Stimulated activated memory B cell treated with anti-CD40 and anti-IgM and Interleukin-4, amounts not matched to agents 10 μg/mL and 1 μg/mL and 100 μg/mL, for 72 hours (primary cell): Measurements from ENCODE around the gene TLCD1.

Experiments
- ATAC-seq: fragments of 150-1000 bp; cut with Tn5 transposase; 2 replicates; pipeline ENCODE4 v1.10.0; 2021
- H3K27ac Mint-ChIP-seq: one replicate; pipeline ENCODE4 v1.8.0; 2022; ENCODE audit warnings: mild to moderate bottlenecking, mixed read lengths
- H3K27me3 Mint-ChIP-seq: one replicate; pipeline ENCODE4 v1.8.0; 2022; ENCODE audit warnings: mixed read lengths
- H3K36me3 Mint-ChIP-seq: one replicate; pipeline ENCODE4 v1.8.0; 2022; ENCODE audit warnings: mixed read lengths
- H3K4me1 Mint-ChIP-seq: one replicate; pipeline ENCODE4 v1.8.0; 2022; ENCODE audit warnings: mixed read lengths
- H3K4me3 Mint-ChIP-seq: one replicate; pipeline ENCODE4 v1.8.0; 2022; ENCODE audit warnings: mild to moderate bottlenecking, moderate library complexity, mixed read lengths
- H3K9me3 Mint-ChIP-seq: one replicate; pipeline ENCODE4 v1.8.0; 2022; ENCODE audit warnings: mixed read lengths

The TLCD1 gene

GRCh38 chr17:28750178-28751047 is 24.4 kb upstream of the TLCD1 start:
- peak; percentile 85 for ATAC-seq
- Mint-ChIP-seq H3K27ac (no peak overlapping the region), H3K9me3 (no peaks in the 10 kb centered on the region), H3K4me3 (peak overlapping the region; percentile 4), H3K4me1 (peaks cover 40% of the 10 kb centered on the region), H3K27me3 (no peaks in the 10 kb centered on the region), H3K36me3 (peaks cover 39% of the 10 kb centered on the region)

GRCh38 chr17:28749516-28750177 is 23.6 kb upstream of the TLCD1 start:
- no peaks in the 10 kb centered on the region for H3K9me3 Mint-ChIP-seq
- H3K4me1 Mint-ChIP-seq, result peaks cover 44% of the 10 kb centered on the region
- H3K27me3 Mint-ChIP-seq, result no peaks in the 10 kb centered on the region
- H3K27ac Mint-ChIP-seq, result no peak overlapping the region
- H3K36me3 Mint-ChIP-seq, result peaks cover 46% of the 10 kb centered on the region
- peak overlapping the region; percentile 95 for H3K4me3 Mint-ChIP-seq
- ATAC-seq, result peak; percentile 1

GRCh38 chr17:28748852-28749515 is 23.0 kb upstream of the TLCD1 start:
- peak overlapping the region; percentile 95 for H3K4me3 Mint-ChIP-seq
- H3K4me1 Mint-ChIP-seq, result peaks cover 44% of the 10 kb centered on the region
- no peaks in the 10 kb centered on the region for H3K27me3 Mint-ChIP-seq
- H3K9me3 Mint-ChIP-seq, result no peaks in the 10 kb centered on the region
- H3K27ac Mint-ChIP-seq, result peak overlapping the region; percentile 93
- no peak for ATAC-seq
- H3K36me3 Mint-ChIP-seq, result peaks cover 48% of the 10 kb centered on the region

GRCh38 chr17:28747801-28748750 is 22.0 kb upstream of the TLCD1 start:
- Mint-ChIP-seq H3K4me3 (peak overlapping the region; percentile 95), H3K4me1 (peaks cover 48% of the 10 kb centered on the region), H3K9me3 (no peaks in the 10 kb centered on the region), H3K27me3 (no peaks in the 10 kb centered on the region), H3K36me3 (peaks cover 48% of the 10 kb centered on the region), H3K27ac (peak overlapping the region; percentile 93)
- no peak for ATAC-seq

GRCh38 chr17:28747051-28747691 is 21.1 kb upstream of the TLCD1 start:
- ATAC-seq, result no peak
- peaks cover 48% of the 10 kb centered on the region for H3K36me3 Mint-ChIP-seq
- H3K27ac Mint-ChIP-seq, result peak overlapping the region; percentile 93
- H3K9me3 Mint-ChIP-seq, result no peaks in the 10 kb centered on the region
- H3K4me3 Mint-ChIP-seq, result peak overlapping the region; percentile 95
- peaks cover 57% of the 10 kb centered on the region for H3K4me1 Mint-ChIP-seq
- H3K27me3 Mint-ChIP-seq, result no peaks in the 10 kb centered on the region

GRCh38 chr17:28746611-28747050 is 20.6 kb upstream of the TLCD1 start:
- H3K4me3 Mint-ChIP-seq, result peak overlapping the region; percentile 95
- no peak for ATAC-seq
- H3K27me3 Mint-ChIP-seq, result no peaks in the 10 kb centered on the region
- H3K36me3 Mint-ChIP-seq, result peaks cover 48% of the 10 kb centered on the region
- peak overlapping the region; percentile 93 for H3K27ac Mint-ChIP-seq
- no peaks in the 10 kb centered on the region for H3K9me3 Mint-ChIP-seq
- H3K4me1 Mint-ChIP-seq, result peaks cover 62% of the 10 kb centered on the region

GRCh38 chr17:28745786-28746411 is 19.9 kb upstream of the TLCD1 start:
- no peak for ATAC-seq
- Mint-ChIP-seq H3K4me1 (peaks cover 70% of the 10 kb centered on the region), H3K27me3 (no peaks in the 10 kb centered on the region), H3K36me3 (peaks cover 54% of the 10 kb centered on the region), H3K27ac (peak overlapping the region; percentile 93), H3K4me3 (peak overlapping the region; percentile 95), H3K9me3 (no peaks in the 10 kb centered on the region)

- peaks cover 77% of the 10 kb centered on the region for H3K4me1 Mint-ChIP-seq
- ATAC-seq, result no peak
- peaks cover 61% of the 10 kb centered on the region for H3K36me3 Mint-ChIP-seq
- peak overlapping the region; percentile 93 for H3K27ac Mint-ChIP-seq
- peak overlapping the region; percentile 95 for H3K4me3 Mint-ChIP-seq
- H3K27me3 Mint-ChIP-seq, result no peaks in the 10 kb centered on the region
- no peaks in the 10 kb centered on the region for H3K9me3 Mint-ChIP-seq
Observed at GRCh38 chr17:28744972-28745785, 19.1 kb upstream of the TLCD1 start.

- ATAC-seq, result peak; percentile 54
- H3K36me3 Mint-ChIP-seq, result peaks cover 60% of the 10 kb centered on the region
Observed at GRCh38 chr17:28744104-28744971, 18.3 kb upstream of the TLCD1 start.

GRCh38 chr17:28743243-28744103 is 17.4 kb upstream of the TLCD1 start, which contains the start of gene TRAF4:
TRAF4 (plus strand) TSS chr17:28744011; CDS start chr17:28744113, 102 bp downstream.
- Mint-ChIP-seq H3K4me3 (peak within 1 kb of the TSS; percentile 95), H3K9me3 (no peaks in the 10 kb centered on the region), H3K36me3 (peaks cover 51% of the 10 kb centered on the region), H3K27ac (peak within 1 kb of the TSS; percentile 93), H3K4me1 (peaks cover 84% of the 10 kb centered on the region), H3K27me3 (no peaks in the 10 kb centered on the region)
- ATAC-seq, result peak; percentile 84

More at GRCh38 chr17:28744104-28744971, 18.3 kb upstream of the TLCD1 start:
- no peaks in the 10 kb centered on the region for H3K27me3 Mint-ChIP-seq
- peak overlapping the region; percentile 95 for H3K4me3 Mint-ChIP-seq
- H3K4me1 Mint-ChIP-seq, result peaks cover 84% of the 10 kb centered on the region
- H3K27ac Mint-ChIP-seq, result peak overlapping the region; percentile 93
- no peaks in the 10 kb centered on the region for H3K9me3 Mint-ChIP-seq
